ENCODE data around the gene IFNA8.
"Not testable (repeated sequence)": the region's sequence is repeated elsewhere in the genome, so short reads cannot be mapped to it uniquely, and the experiment has no call there.

Gene IFNA8

DNA sequence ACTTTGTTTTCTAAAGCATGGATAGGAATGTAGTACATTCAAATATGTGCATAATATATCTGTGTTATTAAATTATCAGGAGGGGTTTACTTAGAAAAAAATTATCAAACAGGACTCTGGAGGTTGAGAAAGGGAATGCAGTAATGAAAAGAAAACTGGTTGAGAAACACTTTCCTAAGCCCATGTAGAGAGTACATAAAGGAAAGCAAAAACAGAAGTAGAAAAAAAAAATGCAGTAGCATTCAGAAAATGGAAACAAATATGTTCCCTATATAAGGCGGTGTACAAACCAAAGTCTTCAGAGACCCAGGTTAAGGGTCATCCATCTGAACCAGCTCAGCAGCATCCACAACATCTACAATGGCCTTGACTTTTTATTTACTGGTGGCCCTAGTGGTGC lies at the start of gene IFNA8:
IFNA8 (plus strand) TSS at position 301 of the 400 bp plus-strand sequence; CDS start at position 361, 60 bp downstream.
- DNase-seq (ENCODE audit: low read depth in 1 of 2, low spot score in 1 of 2) = no peak

DNA sequence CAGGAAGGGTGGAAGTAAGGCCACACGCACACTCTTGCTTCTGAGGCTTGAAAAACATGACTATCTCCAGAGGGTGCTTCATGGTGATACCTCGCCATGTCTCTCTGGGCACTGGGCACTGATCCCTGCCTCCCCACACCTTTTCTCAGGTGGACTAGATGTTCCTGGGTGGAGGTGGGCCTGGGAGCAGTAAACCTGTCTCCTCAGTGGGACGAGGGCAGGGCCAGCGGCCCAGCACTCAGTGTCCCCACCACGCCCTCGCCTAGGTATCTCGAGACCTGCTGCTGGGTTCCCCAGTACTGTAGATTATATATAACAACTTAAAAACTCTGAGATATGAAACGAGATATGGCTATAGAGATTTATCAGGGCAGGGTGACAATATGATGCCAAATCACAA lies 46.6 kb upstream of the IFNA8 start:
- DNase-seq (ENCODE audit: low read depth in 1 of 2, low spot score in 1 of 2) = no peak

DNA sequence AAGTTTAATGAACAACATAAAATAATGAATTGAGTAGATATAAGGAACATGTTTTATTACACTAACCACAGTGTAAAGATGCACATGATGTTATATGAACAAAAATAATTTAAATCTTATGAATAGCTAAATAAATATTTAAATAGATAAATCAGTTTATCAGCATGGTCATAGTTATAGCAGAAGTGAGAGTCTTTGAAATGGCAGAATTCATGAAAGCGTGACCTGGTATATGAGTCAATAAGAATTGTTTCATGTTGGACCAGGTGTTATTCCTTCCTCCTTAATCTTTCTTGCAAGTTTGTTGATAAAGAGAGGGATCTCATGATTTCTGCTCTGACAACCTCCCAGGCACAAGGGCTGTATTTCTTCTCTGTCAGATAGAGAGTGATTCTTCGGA lies 41.7 kb upstream of the IFNA8 start:
- not testable (repeated sequence) for DNase-seq (ENCODE audit: low read depth in 1 of 2, low spot score in 1 of 2)

DNA sequence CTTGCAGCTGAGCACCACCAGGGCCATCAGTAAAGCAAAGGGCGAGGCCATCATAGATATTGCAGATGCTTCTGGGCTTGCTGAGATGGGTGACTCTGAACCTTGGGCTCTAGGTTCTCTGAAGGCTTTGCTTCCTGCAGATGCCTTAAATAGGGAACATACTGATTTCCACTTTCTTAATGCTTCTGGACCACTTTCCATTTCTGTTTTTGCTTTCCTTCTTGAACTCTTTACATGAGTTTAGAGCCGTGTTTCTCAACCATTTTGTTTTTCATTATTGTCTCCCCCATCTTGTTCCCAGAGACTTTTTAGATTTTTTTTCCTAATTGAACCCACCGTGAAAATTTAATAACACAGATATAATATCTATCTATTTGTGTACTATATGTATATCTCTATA lies 41.0 kb upstream of the IFNA8 start, which contains the start of gene IFNA13:
IFNA13 (minus strand) TSS at position 101 of the 400 bp plus-strand sequence; CDS start at position 54, 47 bp downstream.
- DNase-seq (ENCODE audit: low read depth in 1 of 2, low spot score in 1 of 2) = no peak

DNA sequence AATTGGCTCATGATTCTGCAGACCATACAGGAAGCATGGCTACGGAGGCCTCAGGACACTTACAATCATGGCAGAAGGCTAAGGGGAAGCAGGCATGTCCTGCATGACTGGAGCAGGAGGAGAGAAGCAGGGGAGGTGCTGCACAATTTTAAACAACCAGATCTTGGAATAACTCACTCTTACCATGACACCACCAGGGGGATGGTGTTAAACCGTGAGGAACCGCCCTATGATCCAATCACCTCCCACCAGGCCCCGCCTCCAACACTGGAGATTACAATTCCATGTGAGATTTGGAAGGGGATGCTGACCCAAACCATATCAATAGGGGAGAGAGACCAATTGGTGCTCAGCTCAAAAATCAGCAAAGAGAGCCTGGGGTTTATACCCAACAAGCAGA lies 37.5 kb upstream of the IFNA8 start:
- DNase-seq (ENCODE audit: low read depth in 1 of 2, low spot score in 1 of 2) = not testable (repeated sequence)

DNA sequence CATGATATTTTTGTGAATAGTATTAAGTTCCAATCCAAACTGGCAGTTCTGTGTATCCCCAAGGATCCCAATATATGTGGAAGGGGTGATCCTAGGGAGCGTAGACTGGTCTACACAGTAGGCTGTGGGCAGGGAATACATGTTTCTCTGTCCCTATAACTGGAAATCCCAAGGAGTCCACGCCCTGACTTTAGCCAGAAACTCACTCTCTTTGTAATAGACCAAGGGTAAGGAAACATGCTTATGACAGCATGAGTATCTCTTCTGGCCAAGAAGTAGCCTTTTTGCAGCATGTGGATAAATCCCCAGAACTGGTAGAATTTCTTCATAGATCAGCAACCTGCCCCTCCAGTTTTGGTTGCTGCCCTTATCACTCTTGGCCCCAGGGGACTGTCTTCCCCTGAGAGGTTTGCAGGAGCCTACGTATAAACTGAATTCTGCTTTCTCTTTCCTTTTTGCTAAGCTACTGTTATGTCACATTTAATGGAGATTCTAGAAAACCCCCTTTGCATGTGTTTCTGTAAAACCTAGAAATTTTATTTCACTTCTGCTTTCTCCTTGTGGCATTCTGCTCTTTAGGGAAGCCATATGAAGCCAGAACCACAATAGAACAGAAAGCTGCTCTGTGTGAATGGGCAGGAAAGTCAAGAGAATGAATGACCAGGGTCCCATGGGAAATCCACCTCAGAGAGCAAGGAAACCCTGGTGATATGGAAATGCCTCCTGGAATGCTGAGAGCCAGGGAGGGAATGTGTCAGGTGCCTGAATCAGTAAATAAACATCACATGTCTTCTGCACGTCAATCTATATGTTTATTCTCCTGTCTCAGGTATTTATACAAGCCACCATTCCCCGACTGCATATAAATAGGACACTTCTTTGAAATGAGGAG lies 27.2 kb upstream of the IFNA8 start:
- DNase-seq (ENCODE audit: low read depth in 1 of 2, low spot score in 1 of 2) = no peak

DNA sequence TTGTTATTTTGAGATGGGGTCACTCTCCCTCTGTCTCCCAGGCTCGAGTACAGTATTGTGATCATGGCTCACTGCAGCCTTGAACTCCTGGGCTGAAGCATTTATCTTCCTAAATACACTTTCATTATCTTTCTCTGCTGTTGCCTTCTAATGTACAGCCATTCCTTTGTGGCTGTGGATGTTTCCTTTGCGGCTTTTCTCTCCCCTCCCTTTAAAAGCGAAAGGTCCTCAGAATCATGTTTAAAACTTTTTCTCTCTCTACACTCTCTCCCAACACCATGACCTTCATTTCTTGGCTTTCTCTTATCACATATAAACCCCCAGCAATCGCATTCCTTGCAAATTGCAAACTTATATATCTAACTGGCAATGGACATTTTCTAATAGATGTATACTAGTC lies 25.3 kb upstream of the IFNA8 start:
- no peak for DNase-seq (ENCODE audit: low read depth in 1 of 2, low spot score in 1 of 2)

DNA sequence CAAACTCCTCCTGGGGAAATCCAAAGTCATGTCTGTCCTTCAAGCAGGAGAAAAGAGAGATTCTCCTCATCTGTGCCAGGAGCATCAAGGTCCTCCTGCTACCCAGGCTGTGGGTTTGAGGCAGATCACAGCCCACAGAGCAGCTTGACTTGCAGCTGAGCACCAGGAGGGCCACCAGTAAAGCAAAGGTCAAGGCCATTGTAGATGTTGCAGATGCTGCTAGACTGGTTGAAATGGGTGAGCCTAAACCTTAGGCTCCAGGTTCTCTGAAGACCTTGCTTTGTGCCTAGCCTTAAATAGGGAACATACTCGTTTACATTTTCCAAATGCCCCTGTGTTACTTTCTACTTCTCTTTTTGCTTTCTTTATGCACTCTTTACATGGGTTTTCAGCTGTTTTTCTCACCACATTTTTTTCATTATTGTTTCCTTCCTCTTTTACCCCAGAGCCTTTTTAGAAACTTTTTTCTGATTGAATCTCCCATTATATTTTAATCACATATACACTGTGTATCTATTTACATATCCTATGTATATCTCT lies 23.7 kb upstream of the IFNA8 start, which contains the start of gene IFNA2:
IFNA2 (minus strand) TSS at position 268 of the 540 bp plus-strand sequence; CDS start at position 199, 69 bp downstream.
- DNase-seq (ENCODE audit: low read depth in 1 of 2, low spot score in 1 of 2) = no peak

DNA sequence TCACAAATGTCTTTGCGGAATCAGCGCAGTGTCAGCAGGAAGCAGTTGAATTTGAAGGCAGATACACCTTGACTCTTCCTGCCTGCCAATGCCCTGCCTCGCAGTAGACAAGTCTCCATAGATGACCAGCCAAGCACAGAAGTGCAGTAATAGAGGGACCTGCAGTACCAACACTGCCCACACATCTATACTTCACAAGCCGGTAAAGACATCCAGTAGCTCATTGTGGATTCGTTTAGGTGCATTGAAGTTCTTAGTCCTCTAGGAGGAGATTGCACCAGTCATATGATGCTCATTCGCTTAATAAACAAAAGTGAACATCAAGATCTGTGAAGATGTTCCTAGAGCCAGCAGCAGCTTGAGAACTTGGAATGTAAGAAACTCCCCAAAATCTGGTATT lies 16.6 kb upstream of the IFNA8 start:
- DNase-seq (ENCODE audit: low read depth in 1 of 2, low spot score in 1 of 2) = no peak

DNA sequence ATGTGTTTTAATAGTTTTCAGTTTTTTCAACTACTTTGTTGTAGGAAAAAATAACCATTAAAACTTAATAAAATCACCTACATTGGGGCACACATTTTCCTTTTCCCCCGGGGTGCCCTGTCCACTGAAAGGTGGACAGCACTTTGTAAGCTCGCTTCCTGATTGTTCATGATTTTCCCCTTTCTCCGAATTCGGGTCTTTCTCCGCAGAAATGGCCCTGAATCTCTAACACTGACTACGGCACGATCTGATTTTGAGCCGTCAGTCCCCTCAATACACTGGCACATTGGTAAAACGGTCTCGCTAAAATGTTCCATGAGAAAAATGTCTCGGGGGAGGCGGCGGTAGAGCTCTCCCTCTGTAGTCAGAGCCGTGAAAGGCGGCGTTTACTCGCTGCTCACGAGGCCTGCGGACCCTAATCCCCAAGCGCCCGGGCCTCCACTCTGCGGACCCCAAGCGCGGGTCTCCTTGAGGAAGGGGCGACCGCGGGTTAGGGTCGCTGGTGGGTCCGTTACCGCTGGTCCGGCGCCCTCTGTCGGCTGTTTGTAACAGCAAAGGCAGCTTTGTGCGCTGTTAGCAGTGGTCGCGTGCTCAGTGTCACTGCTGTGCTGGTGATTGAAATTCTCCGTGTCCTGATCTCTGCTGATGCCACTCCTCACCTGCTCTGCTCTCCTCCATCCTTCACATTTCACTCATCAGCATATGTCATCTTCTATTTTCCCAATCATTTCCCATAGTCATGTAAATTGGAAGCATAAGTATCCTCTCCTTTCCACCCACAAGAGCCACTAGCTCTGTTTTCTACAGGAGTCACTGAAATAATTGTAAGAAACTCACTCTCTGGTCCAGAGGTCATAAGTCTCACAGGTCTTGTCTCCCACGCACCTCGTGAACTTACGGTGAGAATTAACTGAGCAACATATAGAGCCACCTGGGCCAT lies 12.9 kb upstream of the IFNA8 start:
- DNase-seq (ENCODE audit: low read depth in 1 of 2, low spot score in 1 of 2) = peak in 1 of 2 donors; percentile 46

DNA sequence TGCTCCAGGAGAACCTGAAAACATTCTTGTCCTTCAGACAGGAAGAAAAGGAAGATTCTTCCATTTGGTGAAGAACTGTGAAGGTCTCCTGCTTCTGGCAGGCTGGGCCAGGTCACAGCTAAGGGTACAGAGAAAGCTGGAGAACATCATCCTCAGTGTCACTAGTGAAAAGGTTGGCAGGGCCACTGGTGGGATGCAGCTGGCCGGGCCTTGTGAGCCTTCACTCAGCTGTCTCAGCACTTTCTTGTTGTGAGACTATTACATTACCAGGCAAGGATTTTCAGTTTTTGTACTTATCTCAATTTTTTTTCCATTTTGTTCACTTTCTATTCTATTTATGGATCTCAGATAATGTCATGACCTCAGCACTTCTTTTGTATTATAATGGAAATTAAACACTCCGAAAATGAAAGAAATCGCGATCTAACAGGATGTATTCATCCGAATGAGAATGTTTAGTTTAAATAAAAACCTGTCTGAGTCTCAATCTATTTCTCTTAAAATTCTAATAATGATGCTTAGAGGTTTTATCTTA lies 9.9 kb upstream of the IFNA8 start:
- no peak for DNase-seq (ENCODE audit: low read depth in 1 of 2, low spot score in 1 of 2)

DNA sequence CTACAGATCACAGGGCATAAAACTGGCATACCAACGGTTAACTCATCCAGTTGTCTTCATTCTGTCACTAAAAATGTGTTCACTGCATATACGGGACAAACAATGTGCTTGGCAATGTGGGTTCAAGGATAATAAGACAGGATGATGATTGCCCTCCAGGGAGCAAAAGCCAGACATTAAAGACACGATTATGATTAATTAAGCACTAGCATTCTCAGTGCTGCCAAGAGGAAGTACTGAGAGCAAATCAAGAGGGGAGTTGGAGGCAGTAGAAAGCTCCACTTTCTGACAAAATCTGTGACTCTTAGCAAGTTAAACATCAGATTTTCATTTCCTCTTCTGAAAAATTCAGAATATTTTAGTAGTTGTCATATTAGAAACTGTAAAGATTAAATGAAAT lies 9.0 kb upstream of the IFNA8 start:
- no peak for DNase-seq (ENCODE audit: low read depth in 1 of 2, low spot score in 1 of 2)

DNA sequence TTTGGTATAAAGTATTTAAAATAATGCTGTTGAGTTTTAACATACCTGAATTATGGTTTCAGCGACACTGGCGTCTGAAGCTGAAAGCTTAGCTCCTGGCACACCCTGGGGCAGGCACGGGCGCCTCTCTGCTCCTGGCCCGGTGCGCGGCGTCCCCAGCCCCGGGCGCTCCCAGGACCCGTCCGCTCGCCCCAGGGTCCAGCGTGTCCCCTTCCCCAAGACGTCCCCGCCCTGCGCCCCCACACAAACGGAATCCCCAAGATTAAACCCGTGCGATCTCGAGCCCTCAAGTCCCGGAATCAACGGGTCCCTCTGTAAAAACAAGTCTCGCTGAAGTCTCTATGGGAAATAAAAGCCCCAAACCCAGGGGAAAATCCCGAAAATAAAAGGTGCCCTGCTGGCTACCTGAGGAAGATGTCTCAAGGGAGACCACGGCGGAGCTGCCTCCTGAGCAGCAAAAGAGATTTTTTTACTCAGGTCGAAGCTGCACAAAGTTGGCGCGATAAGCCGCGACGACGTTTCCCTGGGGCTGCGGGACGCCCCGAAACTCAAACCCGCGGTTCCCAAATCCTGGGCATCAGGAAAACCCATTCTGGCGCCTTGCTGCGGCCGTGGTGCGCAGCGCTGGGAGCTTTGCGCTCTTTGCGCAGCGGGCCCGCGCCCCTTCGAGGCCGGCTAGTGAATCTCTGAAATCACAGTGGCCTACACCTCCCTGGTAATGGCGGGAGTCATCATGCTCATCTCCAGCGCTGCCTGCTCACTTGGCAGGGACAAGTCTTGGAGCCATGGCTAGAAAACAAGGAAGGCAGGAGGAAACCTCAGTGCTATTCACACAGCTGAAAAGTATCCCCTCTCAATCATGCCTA lies 6.3 kb upstream of the IFNA8 start:
- DNase-seq (ENCODE audit: low read depth in 1 of 2, low spot score in 1 of 2) = no peak

DNA sequence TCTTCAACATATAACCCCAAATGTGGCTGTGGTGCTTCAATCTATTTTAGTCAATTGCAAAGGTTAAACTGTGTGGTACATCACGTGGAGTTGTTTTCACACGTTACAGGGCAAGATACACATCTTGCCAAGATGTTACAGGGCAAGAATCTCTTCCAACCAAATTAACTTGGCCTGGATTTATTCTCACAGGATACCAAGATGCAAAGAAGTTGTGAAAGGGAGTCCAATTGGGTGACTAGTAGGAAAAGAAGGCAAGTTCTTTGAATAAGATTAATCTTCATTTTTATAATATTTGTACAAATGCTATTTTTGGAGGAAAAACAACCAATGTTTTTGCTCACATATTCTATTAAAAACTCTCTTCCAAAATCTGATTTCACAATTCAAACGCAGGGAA lies 4.8 kb upstream of the IFNA8 start:
- no peak for DNase-seq (ENCODE audit: low read depth in 1 of 2, low spot score in 1 of 2)

DNA sequence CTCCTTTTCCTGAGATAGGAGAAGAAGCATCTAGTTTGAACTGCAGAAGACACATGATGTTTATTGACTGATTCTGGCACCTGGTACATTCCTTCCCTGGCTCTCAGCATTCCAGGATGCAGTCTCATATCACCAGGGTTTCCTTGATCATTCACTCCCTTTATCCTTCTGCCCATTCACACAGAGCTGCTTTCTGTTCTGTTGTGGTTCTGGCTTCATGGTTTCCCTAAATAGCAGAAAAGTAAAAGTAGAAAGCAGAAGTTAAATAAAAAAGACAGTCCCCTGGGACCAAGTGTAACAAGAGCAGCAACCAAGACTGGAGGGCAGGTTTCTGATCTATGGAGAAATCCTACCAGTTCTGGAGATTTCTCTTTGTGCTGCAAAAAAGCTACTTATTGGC lies 3.2 kb downstream of the IFNA8 start:
- no peak for DNase-seq (ENCODE audit: low read depth in 1 of 2, low spot score in 1 of 2)

DNA sequence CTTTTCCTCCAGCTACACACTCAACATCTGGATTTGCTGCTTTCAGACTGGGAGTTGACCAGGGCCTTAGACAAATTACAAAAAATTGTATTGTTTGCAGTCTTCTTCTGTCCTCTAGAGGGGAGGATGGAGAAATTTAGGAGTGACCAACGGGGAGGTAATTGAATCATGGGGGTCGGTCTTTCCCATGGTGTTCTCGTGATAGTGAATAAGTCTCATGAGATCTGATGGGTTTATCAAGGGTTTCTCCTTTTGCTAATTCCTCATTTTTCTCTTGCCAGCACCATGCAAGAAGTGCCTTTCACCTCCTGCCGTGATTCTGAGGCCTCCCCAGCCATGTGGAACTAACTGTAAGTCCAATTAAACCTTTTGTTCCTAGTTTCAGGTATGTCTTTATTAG lies 4.2 kb downstream of the IFNA8 start:
- DNase-seq (ENCODE audit: low read depth in 1 of 2, low spot score in 1 of 2) = no peak

DNA sequence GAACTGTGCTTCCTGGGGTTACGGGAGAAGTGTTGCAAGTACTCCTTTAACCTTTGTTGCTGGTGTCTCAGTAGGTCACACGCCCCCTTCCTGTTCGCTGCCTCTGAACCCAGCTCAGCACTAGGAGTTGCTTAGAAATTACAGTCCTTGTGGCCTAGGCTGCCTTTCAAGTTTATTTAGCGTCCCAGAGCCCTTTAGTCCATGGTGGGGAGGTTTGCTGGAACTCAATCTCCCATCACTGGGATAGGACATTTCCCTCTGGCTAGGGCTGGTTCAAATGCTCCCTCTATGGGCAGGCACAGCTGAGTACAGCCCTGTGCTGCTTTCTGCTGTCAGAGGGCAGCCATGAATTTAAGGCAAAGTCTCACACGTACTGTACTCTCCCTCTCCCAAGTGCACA lies 4.7 kb downstream of the IFNA8 start:
- no peak for DNase-seq (ENCODE audit: low read depth in 1 of 2, low spot score in 1 of 2)

DNA sequence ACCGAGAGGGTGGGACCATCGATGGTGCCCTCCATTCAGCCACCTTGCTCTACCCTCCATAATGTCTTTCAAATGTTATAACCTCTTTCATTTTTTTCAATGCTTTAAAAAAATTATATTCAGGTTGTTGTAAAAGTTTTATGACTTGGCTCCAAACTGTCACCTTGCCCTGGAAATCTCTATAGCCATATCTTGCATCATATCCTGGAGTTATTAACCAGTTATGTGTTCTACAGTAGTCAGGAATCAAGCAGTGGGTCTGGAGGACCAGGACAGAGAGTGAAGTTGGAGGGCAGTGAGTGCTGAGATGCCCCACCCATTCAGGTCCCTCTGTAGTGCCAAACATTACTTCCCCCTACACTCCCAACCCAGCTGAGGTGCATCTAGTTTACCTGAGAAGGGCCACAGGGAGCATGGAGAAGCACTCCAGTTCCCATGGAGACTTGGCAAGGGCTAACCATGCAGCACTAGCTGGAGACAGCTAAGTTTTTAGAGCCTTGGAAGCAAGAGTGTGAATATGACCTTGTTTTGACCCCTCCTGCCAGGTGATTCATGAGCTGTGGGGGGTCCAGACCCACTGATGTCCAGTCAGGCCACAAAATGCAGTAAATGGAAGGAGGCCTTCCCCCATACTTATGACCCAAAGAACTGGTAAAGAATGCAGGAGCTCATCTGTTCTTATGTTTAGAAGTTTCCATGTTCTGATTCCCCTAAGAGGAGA lies 5.5 kb downstream of the IFNA8 start:
- DNase-seq (ENCODE audit: low read depth in 1 of 2, low spot score in 1 of 2) = no peak

DNA sequence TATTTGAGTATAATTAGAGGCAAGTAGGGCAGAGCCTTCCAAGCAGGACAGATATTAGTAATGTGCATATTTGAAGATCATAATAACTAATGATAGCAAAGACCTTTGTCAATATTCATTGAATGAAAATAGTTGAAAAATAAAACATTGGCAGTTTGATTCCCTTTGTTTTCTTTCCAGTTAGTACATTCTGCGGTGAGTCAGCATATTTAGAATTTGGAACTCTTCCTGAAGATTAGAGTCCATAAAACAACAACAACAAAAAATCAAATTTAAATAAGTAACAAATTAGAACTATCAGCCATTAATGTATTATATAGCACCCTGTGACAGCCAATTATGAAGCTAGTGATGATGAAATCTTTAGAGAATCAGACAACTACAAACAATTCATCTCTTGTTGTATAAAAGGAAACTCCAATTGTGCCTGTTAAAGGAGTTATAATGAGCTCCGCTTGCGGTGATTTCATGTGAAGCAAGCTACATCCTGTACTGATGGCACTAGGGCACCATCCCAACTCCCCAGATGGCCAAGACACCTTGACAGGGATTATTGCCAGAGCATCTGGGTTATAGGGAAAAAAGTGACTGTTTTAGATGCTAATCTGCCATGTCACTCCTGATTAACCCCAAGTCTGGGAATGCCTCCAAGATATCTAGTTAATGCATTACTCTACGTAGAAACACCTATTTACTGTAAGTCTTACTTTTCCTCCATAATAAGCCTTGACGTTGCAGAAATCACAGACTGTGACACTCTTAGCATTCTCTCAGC lies 6.8 kb downstream of the IFNA8 start:
- DNase-seq (ENCODE audit: low read depth in 1 of 2, low spot score in 1 of 2) = no peak
